ENCODE results near the gene EYA2.

The EYA2 gene, protein sequence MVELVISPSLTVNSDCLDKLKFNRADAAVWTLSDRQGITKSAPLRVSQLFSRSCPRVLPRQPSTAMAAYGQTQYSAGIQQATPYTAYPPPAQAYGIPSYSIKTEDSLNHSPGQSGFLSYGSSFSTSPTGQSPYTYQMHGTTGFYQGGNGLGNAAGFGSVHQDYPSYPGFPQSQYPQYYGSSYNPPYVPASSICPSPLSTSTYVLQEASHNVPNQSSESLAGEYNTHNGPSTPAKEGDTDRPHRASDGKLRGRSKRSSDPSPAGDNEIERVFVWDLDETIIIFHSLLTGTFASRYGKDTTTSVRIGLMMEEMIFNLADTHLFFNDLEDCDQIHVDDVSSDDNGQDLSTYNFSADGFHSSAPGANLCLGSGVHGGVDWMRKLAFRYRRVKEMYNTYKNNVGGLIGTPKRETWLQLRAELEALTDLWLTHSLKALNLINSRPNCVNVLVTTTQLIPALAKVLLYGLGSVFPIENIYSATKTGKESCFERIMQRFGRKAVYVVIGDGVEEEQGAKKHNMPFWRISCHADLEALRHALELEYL

DNA sequence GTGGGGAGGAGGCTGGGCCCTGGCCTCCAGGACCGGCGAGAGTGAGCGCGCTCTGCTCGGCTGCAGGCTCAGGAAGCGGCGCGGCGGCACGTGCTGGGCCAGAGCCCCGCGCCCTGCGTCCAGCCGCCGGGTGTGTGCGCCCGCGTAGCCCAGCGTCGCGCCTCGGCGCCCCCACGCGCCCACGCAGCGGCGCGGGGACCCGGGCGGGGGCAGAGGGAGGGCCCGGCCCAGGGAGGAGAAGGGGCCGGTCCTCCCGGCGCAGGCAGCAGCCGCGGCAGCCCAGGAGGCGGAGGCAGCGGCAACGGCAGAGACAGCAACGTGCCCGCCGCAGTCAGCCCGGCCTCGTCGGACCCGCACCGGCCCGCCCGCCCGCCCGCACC is at the start of gene EYA2:
EYA2 (plus strand) TSS at position 265 of the 380 bp plus-strand sequence. CDS start 95,168 bp downstream, outside the sequence.
- no peak within 1 kb of the TSS for H3K4me3 ChIP-seq (replicated peaks in 1 of 2; ENCODE audit: low read depth in 2 of 2, low read length in 2 of 2)
- DNase-seq (ENCODE audit: low read depth in 2 of 2): no peak
- no peak for TF ChIP-seq CTCF (IDR thresholded peaks at IDR 0.05; ENCODE audit: low read depth, low read length)

- no peak for DNase-seq (ENCODE audit: low read depth in 2 of 2)
- no peak overlapping the region for H3K4me3 ChIP-seq (replicated peaks in 1 of 2; ENCODE audit: low read depth in 2 of 2, low read length in 2 of 2)
- no peak for TF ChIP-seq CTCF (IDR thresholded peaks at IDR 0.05; ENCODE audit: low read depth, low read length)
Observed at GRCh38 chr20:46844965-46845364, 49.7 kb upstream of the EYA2 start.

- no peak for TF ChIP-seq CTCF (IDR thresholded peaks at IDR 0.05; ENCODE audit: low read depth, low read length)
- H3K4me3 ChIP-seq (replicated peaks in 1 of 2; ENCODE audit: low read depth in 2 of 2, low read length in 2 of 2): no peak overlapping the region
- DNase-seq (ENCODE audit: low read depth in 2 of 2): no peak
Observed at GRCh38 chr20:46849269-46849668, 45.4 kb upstream of the EYA2 start.

- no peak for TF ChIP-seq CTCF (IDR thresholded peaks at IDR 0.05; ENCODE audit: low read depth, low read length)
- H3K4me3 ChIP-seq (replicated peaks in 1 of 2; ENCODE audit: low read depth in 2 of 2, low read length in 2 of 2): no peak overlapping the region
- no peak for DNase-seq (ENCODE audit: low read depth in 2 of 2)
Observed at GRCh38 chr20:46849751-46850150, 44.9 kb upstream of the EYA2 start.

DNA sequence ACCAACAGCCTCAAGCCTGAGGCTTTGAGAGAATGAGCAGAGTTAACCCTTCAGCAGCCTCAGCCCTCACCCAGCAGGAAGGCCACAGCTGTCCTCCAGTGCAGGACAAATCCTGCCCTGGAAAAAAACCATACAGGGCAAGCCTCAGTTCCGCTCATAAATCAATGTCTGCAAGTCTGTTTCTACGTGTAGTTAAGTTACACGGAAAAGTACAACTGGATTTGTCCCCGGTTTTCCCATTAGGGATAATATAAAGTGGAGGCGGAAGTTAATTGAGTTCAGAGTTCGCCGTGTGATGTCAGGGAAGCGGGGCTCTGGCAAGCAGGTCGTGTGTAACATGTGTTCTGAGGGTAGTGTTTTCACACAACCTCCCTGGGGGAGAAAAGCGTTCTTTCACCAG is 44.2 kb upstream of the EYA2 start:
- TF ChIP-seq CTCF (IDR thresholded peaks at IDR 0.05; ENCODE audit: low read depth, low read length): no peak
- no peak overlapping the region for H3K4me3 ChIP-seq (replicated peaks in 1 of 2; ENCODE audit: low read depth in 2 of 2, low read length in 2 of 2)
- no peak for DNase-seq (ENCODE audit: low read depth in 2 of 2)

GRCh38 chr20:46850896-46851295 is 43.7 kb upstream of the EYA2 start:
- TF ChIP-seq CTCF (IDR thresholded peaks at IDR 0.05; ENCODE audit: low read depth, low read length): no peak
- no peak for DNase-seq (ENCODE audit: low read depth in 2 of 2)
- no peak overlapping the region for H3K4me3 ChIP-seq (replicated peaks in 1 of 2; ENCODE audit: low read depth in 2 of 2, low read length in 2 of 2)
